Effector memory CD8-positive, alpha-beta T cell (primary cell): Measurements from ENCODE around the gene NTMT2.
"Not testable (repeated sequence)": the region's sequence is repeated elsewhere in the genome, so short reads cannot be mapped to it uniquely, and the experiment has no call there.

Experiments used
- ATAC-seq: fragments of 150-1000 bp; cut with Tn5 transposase; replicated peaks from 2 replicates; pipeline ENCODE4 v1.10.0; 2021; ENCODE audit warnings: mild to moderate bottlenecking, moderate library complexity
- DNase-seq, 3 experiments: peaks; one replicate each; pipeline ENCODE4 v3.0.0; 2021
- H3K27ac Mint-ChIP-seq, 2 donors: one replicate each; pipeline ENCODE4 v1.8.0; 2022; ENCODE audit warnings: mild to moderate bottlenecking in 2 of 2, mixed read lengths in 2 of 2, moderate library complexity in 2 of 2
- H3K27me3 Mint-ChIP-seq, 2 donors: one replicate each; pipeline ENCODE4 v1.8.0; 2022; ENCODE audit warnings: mixed read lengths in 2 of 2
- H3K36me3 Mint-ChIP-seq: one replicate; pipeline ENCODE4 v1.8.0; 2022; ENCODE audit warnings: mild to moderate bottlenecking, moderate library complexity, mixed read lengths; ENCODE audit not compliant: insufficient read depth
- H3K4me1 Mint-ChIP-seq, 2 donors: one replicate each; pipeline ENCODE4 v1.8.0; 2022; ENCODE audit warnings: low read depth in 2 of 2, mixed read lengths in 2 of 2
- H3K4me3 Mint-ChIP-seq, 2 donors: one replicate each; pipeline ENCODE4 v1.8.0; 2022; ENCODE audit warnings: mild to moderate bottlenecking in 2 of 2, mixed read lengths in 2 of 2, moderate library complexity in 2 of 2
- H3K9me3 Mint-ChIP-seq, 2 donors: one replicate each; pipeline ENCODE4 v1.8.0; 2022; ENCODE audit warnings: mixed read lengths in 2 of 2

Gene NTMT2

DNA sequence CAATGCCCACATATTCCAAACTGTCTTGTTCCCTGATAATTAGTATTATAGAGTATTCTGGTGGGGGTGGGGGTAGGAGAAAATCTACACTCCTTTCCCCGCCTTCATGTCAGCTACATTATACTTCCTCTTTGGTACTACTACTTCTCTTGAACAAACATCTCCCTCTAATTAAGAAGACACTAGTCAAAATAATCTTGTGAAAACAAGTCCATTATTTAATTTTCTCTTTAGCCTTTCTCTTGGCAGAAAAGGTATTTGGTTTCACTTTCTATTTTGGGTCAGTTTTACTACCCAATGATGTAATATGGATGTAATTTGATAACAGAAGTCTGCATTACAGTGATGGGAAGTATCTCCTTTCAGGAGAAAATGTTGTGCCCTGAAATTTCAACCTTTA is 22.5 kb downstream of the NTMT2 start:
- ATAC-seq (no peak), DNase-seq (no peak)
- Mint-ChIP-seq H3K4me1 (peaks cover 4 to 10% of the 10 kb centered on the region in 2 donors), H3K9me3 (peaks cover 4 to 16% of the 10 kb centered on the region in 2 donors), H3K4me3 (peak overlapping the region; percentile 20 to 61), H3K27ac (peak overlapping the region in 1 of 2 donors; percentile 20), H3K27me3 (peaks cover 9 to 12% of the 10 kb centered on the region in 2 donors), H3K36me3 (peaks cover 7% of the 10 kb centered on the region)

DNA sequence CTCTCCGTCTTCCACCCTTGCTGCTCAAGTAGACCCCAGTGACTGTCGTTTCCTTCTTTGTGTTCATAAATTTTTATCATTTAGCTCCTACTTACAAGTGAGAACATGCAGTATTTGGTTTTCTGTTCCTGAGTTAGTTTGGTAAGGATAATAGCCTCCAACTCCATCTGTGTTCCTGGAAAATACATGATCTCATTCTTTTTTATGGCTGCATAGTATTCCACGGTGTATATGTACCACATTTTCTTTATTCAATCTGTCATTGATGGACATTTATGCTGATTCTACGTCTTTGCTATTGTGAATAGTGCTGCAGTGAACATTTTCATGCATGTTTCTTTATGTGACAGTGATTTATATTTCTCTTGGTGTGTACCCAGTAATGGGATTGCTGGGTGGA is 24.8 kb downstream of the NTMT2 start:
- ATAC-seq, H3K4me3 Mint-ChIP-seq, H3K36me3 Mint-ChIP-seq, H3K27ac Mint-ChIP-seq, DNase-seq, H3K4me1 Mint-ChIP-seq: not testable (repeated sequence)
- Mint-ChIP-seq H3K9me3 (peaks cover 4 to 16% of the 10 kb centered on the region in 2 donors), H3K27me3 (peaks cover 12 to 13% of the 10 kb centered on the region in 2 donors)

DNA sequence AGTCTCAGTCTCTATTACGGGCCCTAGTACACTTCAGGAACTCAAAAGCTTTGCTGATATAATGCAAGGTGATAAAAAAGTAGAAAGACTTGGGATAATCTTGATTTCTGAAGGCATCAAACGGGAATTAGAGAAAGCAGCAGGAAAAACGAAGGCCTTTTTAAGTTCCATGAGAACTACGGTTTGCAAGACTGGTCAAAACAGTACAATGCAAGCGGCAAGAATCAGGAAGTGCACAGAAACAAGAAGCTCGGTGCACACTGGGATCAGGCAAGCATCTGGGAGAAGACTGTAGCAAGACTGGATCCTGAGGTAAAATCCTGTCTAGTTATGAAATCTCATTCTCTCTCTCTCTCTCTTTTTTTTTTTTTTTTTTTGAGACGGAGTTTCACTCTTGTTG is 28.6 kb downstream of the NTMT2 start:
- peaks cover 4% of the 10 kb centered on the region for H3K36me3 Mint-ChIP-seq

DNA sequence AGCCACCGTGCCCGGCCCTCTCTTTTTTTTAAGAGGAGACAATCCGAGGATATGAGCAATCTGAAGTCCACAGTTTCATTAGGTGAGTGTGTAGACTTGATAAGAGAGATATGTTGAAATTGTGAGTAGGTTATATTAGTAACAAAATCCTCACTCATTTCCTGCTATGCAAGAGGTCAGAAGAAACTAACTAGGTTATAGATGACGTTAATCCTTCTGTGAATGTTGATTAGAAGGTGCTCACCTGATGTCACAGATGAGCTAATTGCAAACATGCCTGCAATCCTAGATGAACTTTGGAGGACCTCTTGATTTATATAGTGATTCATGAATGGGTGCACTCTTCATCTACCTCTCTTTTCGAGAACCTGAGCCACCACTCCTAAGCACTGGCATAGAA is 29.3 kb downstream of the NTMT2 start:
- H3K4me1 Mint-ChIP-seq: no peaks in the 10 kb centered on the region
- no peak overlapping the region for H3K4me3 Mint-ChIP-seq
- H3K27me3 Mint-ChIP-seq: peaks cover 12 to 21% of the 10 kb centered on the region in 2 donors
- H3K36me3 Mint-ChIP-seq: peaks cover 4% of the 10 kb centered on the region
- H3K27ac Mint-ChIP-seq: no peak overlapping the region
- no peak for DNase-seq
- peaks cover 4 to 16% of the 10 kb centered on the region in 2 donors for H3K9me3 Mint-ChIP-seq
- no peak for ATAC-seq

More for the DNA sequence above, 28.6 kb downstream of the NTMT2 start:
- no peak overlapping the region for H3K27ac Mint-ChIP-seq
- H3K4me3 Mint-ChIP-seq: no peak overlapping the region
- ATAC-seq (no peak), DNase-seq (no peak)
- no peaks in the 10 kb centered on the region for H3K4me1 Mint-ChIP-seq
- H3K9me3 Mint-ChIP-seq: peaks cover 4 to 16% of the 10 kb centered on the region in 2 donors
- peaks cover 12 to 21% of the 10 kb centered on the region in 2 donors for H3K27me3 Mint-ChIP-seq

DNA sequence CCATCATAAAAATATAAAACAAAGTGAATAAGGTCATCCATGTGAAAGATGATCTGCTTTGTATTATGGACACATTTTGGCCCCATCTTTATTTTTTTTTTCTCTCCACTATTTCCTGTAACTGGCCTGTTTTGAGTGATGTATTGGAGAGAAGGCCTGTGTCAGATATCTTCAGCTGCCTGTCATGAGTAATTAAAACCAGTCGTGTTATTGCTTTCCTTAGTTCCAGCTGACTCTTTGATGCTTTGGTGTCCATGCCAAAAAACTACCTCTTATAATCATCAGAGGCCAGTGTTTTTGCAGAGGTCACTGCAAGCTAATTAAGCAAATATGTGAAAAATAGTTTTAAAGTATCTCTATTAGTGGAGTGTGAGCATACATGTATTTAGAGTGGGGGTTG is 29.7 kb downstream of the NTMT2 start:
- no peak overlapping the region for H3K27ac Mint-ChIP-seq
- H3K4me1 Mint-ChIP-seq: no peaks in the 10 kb centered on the region
- peaks cover 2 to 13% of the 10 kb centered on the region in 2 donors for H3K9me3 Mint-ChIP-seq
- DNase-seq: no peak
- H3K27me3 Mint-ChIP-seq: peaks cover 12 to 21% of the 10 kb centered on the region in 2 donors
- no peak overlapping the region for H3K4me3 Mint-ChIP-seq
- peaks cover 4% of the 10 kb centered on the region for H3K36me3 Mint-ChIP-seq
- no peak for ATAC-seq

DNA sequence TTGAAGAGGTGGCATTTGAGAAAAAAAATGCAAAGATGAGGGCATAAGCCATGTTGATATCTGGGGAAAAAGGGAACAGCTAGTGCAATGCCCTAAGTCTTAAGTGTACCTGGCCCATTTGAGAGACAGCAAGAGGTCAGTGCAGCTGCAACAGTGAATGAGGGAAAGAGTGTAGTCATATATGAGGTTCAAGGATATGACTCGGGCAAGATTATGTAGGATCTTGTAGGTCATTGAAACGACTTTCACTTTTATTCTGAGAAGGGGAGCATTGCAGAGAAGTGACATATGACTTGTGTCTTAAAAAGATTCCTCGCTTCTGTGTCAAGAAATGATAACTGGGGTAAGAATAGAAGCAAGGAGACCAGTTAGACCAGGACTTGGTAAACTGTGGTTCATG is 31.0 kb downstream of the NTMT2 start:
- Mint-ChIP-seq H3K9me3 (peaks cover 2 to 10% of the 10 kb centered on the region in 2 donors), H3K36me3 (peaks cover 4% of the 10 kb centered on the region), H3K4me1 (no peaks in the 10 kb centered on the region), H3K27me3 (peaks cover 12 to 21% of the 10 kb centered on the region in 2 donors), H3K4me3 (no peak overlapping the region), H3K27ac (no peak overlapping the region)
- no peak for ATAC-seq
- DNase-seq: no peak

DNA sequence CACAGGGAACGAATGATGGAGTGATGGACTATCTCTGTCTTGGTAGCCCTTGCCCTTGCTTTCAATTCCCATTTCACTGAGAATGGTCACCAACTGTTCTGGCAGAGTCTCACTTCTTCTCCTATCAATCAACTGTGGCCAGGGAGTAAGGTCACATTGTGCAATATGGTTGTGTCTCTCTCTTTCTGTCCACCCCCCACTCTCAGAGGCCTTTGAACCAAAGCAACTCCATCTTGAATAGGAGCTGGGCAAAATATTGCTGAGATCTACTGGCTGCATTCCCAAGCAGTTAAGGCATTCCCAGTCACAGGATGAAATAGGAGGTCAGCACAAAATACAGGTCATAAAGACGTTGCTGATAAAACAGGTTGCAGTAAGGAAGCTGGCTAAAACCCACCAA is 36.7 kb downstream of the NTMT2 start:
- no peak for DNase-seq
- H3K9me3 Mint-ChIP-seq: no peaks in the 10 kb centered on the region
- peaks cover 20 to 24% of the 10 kb centered on the region in 2 donors for H3K27me3 Mint-ChIP-seq
- no peaks in the 10 kb centered on the region for H3K4me1 Mint-ChIP-seq
- H3K36me3 Mint-ChIP-seq: no peaks in the 10 kb centered on the region
- H3K27ac Mint-ChIP-seq: no peak overlapping the region
- no peak overlapping the region for H3K4me3 Mint-ChIP-seq
- ATAC-seq: no peak

DNA sequence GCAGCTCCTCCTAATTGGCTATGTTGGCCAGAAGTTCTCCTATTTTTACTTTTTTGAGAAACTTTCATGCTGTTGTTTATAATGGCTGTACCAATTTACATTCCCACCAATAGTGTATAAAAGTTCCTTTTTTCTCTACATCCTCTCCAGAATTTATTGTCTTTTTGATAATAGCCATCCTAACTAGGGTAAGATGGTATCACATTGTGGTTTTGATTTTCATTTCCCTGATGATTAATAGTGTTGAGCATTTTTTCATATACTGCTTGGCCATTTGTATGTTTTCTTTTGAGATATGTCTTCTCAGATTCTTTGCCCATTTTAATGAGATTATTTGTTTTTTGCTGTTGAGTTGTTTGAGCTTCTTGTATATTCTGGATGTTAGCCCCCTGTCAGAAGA is 46.8 kb downstream of the NTMT2 start:
- Mint-ChIP-seq H3K27me3 (peaks cover 49 to 67% of the 10 kb centered on the region in 2 donors), H3K4me3 (no peak overlapping the region), H3K36me3 (no peaks in the 10 kb centered on the region), H3K27ac (no peak overlapping the region), H3K9me3 (peaks cover 5 to 14% of the 10 kb centered on the region in 2 donors), H3K4me1 (no peaks in the 10 kb centered on the region)
- ATAC-seq (no peak), DNase-seq (no peak)

DNA sequence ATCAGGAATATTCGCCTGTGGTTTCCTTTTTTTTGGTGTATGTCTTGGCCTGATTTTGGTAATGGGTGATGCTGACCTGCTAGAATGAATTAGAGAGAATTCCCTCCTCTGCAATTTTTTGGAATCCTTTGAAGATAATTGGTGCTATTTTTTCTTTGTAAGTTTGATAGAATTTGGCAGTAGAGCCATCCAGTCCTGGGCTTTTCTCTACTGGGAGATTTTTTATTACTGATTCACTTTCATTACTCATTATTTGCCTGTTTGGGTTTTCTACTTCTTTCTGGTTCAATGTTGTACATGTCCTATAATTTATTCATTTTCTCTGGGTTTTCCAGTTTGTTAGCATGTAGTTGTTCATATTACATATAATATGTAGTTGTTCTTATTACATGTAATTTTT is 48.7 kb downstream of the NTMT2 start:
- no peaks in the 10 kb centered on the region for H3K36me3 Mint-ChIP-seq
- H3K4me3 Mint-ChIP-seq: no peak overlapping the region
- no peaks in the 10 kb centered on the region for H3K4me1 Mint-ChIP-seq
- ATAC-seq (no peak), DNase-seq (no peak)
- H3K9me3 Mint-ChIP-seq: peaks cover 5 to 7% of the 10 kb centered on the region in 2 donors
- no peak overlapping the region for H3K27ac Mint-ChIP-seq
- H3K27me3 Mint-ChIP-seq: peaks cover 50 to 52% of the 10 kb centered on the region in 2 donors

DNA sequence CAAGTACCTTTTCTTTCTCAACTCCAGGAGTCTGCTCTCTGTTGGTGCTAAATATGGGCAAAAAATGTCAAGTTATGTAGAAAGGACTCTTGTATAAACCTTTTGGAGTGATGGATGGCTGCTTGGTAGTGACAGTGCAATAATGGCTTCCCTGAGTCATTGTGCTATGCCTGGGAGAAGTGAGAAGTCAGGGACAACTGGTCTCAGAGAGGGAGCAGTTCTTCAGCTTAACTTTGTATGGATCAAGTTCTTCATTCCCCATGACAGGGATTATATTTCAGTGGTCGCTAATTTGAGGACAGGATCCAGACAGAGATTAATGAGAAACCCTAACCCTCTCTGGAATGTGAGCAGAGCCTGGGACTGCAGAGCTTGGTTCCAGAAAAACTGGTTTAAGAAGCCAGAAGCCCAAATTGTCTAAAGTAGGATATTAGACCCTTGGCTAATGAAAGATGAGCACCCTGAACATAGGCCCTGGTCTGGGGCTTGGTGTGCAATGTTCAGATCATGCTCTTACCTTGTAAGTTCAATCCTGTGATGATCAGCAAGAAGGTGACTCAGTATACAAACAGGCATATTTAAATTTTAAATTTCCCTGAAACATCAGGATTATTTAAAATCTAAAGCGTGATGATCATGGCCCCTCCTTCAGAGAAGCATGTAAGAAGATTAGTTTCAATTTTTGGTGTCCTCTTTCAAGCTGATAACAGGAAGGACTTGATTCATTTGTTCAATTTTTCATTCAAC is 50.9 kb downstream of the NTMT2 start:
- ATAC-seq (no peak), DNase-seq (no peak)
- H3K27me3 Mint-ChIP-seq: peaks cover 47 to 56% of the 10 kb centered on the region in 2 donors
- peaks cover 0 to 2% of the 10 kb centered on the region in 2 donors for H3K9me3 Mint-ChIP-seq
- no peak overlapping the region for H3K27ac Mint-ChIP-seq
- H3K4me3 Mint-ChIP-seq: no peak overlapping the region
- H3K4me1 Mint-ChIP-seq: no peaks in the 10 kb centered on the region
- no peaks in the 10 kb centered on the region for H3K36me3 Mint-ChIP-seq

DNA sequence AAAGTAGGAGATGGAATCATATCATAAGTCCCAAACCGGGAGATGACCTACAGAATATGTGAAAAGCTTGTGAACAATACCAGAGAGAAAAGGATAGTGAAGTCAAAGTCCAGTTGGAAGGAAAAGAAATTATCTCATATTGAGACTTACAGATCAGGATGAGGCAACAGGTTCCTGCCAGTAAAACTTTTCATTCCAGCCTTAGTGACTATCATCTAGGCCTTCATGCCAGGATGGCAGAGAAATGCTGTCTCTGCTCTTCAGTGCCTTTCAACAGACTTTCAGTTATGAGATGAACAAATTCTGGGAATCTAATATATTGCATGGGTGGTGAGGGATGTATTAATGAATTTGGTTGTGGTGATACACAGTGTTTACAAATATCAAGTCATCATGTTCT is 52.3 kb downstream of the NTMT2 start:
- peaks cover 39 to 58% of the 10 kb centered on the region in 2 donors for H3K27me3 Mint-ChIP-seq
- no peaks in the 10 kb centered on the region for H3K4me1 Mint-ChIP-seq
- no peaks in the 10 kb centered on the region for H3K9me3 Mint-ChIP-seq
- no peak for ATAC-seq
- no peak for DNase-seq
- H3K4me3 Mint-ChIP-seq: no peak overlapping the region
- H3K27ac Mint-ChIP-seq: no peak overlapping the region
- H3K36me3 Mint-ChIP-seq: no peaks in the 10 kb centered on the region

DNA sequence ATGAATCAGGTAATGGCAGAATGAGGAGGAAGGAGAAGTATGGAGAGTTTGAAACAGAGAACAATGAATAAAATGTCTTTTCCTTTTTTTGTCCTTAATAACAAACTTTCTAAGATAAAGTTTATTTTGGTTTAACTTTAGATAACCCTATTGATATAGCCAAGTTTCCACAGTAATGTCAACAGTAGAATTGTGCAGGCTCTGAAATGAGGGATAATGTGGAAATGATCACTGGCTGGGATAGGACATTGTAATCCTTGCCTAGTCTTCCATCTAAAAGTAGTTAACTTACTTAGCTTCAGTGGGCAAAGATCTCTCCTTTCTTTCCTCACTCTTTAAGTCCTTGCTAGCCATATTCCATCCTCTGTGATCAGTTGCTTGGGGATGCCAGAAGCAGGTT is 52.8 kb downstream of the NTMT2 start:
- Mint-ChIP-seq H3K27ac (no peak overlapping the region), H3K36me3 (no peaks in the 10 kb centered on the region), H3K9me3 (no peaks in the 10 kb centered on the region), H3K27me3 (peaks cover 34 to 53% of the 10 kb centered on the region in 2 donors), H3K4me3 (no peak overlapping the region), H3K4me1 (no peaks in the 10 kb centered on the region)
- ATAC-seq (no peak), DNase-seq (no peak)

DNA sequence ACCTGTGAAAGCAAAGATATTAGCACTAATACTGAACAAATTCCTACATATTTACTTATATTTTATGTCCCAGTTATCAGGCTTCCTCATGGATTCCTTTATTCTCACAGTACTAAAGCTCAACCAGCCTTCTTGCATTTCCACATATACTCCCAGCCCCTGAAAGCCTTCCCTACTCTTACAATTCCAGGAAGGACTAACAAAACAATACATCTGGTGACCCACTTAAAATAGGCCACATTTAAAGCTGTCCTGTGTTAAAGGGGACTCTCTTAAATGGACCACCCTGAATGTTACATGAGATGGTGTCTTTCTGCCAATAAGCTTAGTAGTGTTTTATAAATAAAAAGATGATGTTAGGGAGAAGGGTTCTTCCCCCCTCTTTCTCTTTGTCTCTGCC is 54.4 kb downstream of the NTMT2 start:
- no peak overlapping the region for H3K4me3 Mint-ChIP-seq
- H3K36me3 Mint-ChIP-seq: no peaks in the 10 kb centered on the region
- peaks cover 27 to 48% of the 10 kb centered on the region in 2 donors for H3K27me3 Mint-ChIP-seq
- H3K9me3 Mint-ChIP-seq: no peaks in the 10 kb centered on the region
- H3K27ac Mint-ChIP-seq: no peak overlapping the region
- ATAC-seq (no peak), DNase-seq (no peak)
- H3K4me1 Mint-ChIP-seq: no peaks in the 10 kb centered on the region

DNA sequence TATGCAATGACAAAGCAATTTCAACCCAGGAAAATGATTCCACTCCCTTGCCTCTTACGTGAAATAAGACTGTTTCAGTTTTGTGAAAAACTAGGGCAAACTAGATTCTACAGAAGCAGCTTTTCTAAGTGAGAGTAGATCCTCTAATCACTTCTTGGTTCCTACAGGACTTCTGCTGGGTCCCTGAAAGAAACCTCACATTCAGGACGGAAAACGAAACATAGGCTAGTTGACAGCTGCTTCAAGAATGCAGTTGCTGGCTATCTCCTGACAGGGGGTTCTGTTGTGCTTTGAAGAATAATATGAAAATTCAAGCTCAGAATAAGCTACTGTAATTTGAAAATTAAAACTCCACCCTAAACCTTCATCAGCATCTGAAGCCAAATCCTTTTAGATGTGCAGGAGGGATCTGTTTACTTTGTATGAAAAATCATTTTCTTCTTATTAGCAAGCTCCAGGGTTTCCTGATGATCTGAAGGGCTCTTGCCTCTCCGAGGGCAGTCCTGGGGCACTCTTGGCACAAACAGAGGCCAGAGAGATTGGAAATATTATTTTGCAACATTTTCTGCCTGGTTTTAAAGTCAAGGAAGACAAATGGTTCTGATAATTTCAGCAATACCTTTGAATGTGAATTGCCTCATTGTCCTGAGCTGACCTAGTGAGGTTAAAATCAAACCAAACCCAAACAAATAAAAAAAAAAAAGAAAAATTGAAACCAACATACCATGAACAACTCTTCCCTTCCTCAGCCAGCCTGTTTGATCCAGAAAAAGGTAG is 55.0 kb downstream of the NTMT2 start:
- H3K4me1 Mint-ChIP-seq: no peaks in the 10 kb centered on the region
- H3K36me3 Mint-ChIP-seq: no peaks in the 10 kb centered on the region
- H3K27me3 Mint-ChIP-seq: peaks cover 24 to 51% of the 10 kb centered on the region in 2 donors
- no peaks in the 10 kb centered on the region for H3K9me3 Mint-ChIP-seq
- ATAC-seq (no peak), DNase-seq (no peak)
- H3K27ac Mint-ChIP-seq: no peak overlapping the region
- H3K4me3 Mint-ChIP-seq: no peak overlapping the region
